Gastroesophageal sphincter (tissue), 4 donors: ENCODE measurements around the gene ZNF417. TPM values are rescaled to one million over a fixed set of nuclear protein-coding genes. Genes with fewer than 3 reads are reported as not detected.
A peak's percentile ranks its signal among the peaks of the same experiment; 100 is the strongest.
"Not testable (repeated sequence)": the region's sequence is repeated elsewhere in the genome, so short reads cannot be mapped to it uniquely, and the experiment has no call there.

Source experiments
- ATAC-seq: fragments of 150-250 bp; one replicate; pipeline ENCODE4 v1.9.1; 2016; ENCODE audit warnings: mild to moderate bottlenecking, moderate library complexity
- H3K27ac ChIP-seq, 4 donors: fragments of 200-600 bp; sonication (generic) in 3 of 4; 1 replicate in 3 of 4; 2 replicates in 1 of 4; pipeline ENCODE4 v1.5.1; 2016 to 2019
- H3K27me3 ChIP-seq: fragments of 200-600 bp; sonication (generic); one replicate; pipeline ENCODE4 v1.5.1; 2019
- H3K36me3 ChIP-seq, 2 donors: fragments of 200-600 bp; sonication (generic); one replicate each; pipeline ENCODE4 v1.5.1; 2019; ENCODE audit warnings: control low read depth in 1 of 2
- H3K4me1 ChIP-seq, 3 donors: fragments of 200-600 bp; sonication (generic); 1 replicate in 2 of 3; 2 replicates in 1 of 3; pipeline ENCODE4 v1.5.1; 2016 to 2019; ENCODE audit warnings: control low read depth in 2 of 3
- H3K4me3 ChIP-seq, 2 donors: fragments of 200-600 bp; sonication (generic); one replicate each; pipeline ENCODE4 v1.5.1; 2019; ENCODE audit warnings: mild to moderate bottlenecking in 1 of 2, moderate library complexity in 1 of 2
- H3K9me3 ChIP-seq, 3 donors: fragments of 200-600 bp; sonication (generic); one replicate each; pipeline ENCODE4 v1.5.1; 2017 to 2019; ENCODE audit warnings: control low read depth in 2 of 3
- EP300 ChIP-seq: sonication (generic); formaldehyde crosslinking; IDR thresholded peaks from one replicate; pipeline ENCODE4 v1.6.1; 2017; ENCODE audit warnings: antibody characterized with exemption, mild to moderate bottlenecking
- POLR2A ChIP-seq, 2 donors: fragments of 450-650 bp; IDR thresholded peaks; one replicate each; pipeline ENCODE4 v1.6.1; 2017; ENCODE audit warnings: antibody characterized with exemption in 2 of 2, mild to moderate bottlenecking in 2 of 2, moderate library complexity in 1 of 2
- POLR2AphosphoS5 ChIP-seq: sonication (generic); formaldehyde crosslinking; IDR thresholded peaks from one replicate; pipeline ENCODE4 v1.6.1; 2017; ENCODE audit warnings: antibody characterized with exemption
- WGBS, 2 donors: methylation state at CpG; one replicate each; pipeline ENCODE4 v1.1.5; 2018; ENCODE audit warnings: low coverage in 1 of 2; 5-methylcytosine and 5-hydroxymethylcytosine counted together
- total RNA-seq, 4 donors: library from RNA; depleted of rRNA; stranded (reverse); fragments of >200 nt; gene quantifications; one replicate each; pipeline ENCODE4 v1.1.0, GENCODE V29; 2016
- TF ChIP-seq, protein P1 (sequence below), 4 experiments: fragments of 200-600 bp in 2 of 4; fragments of 450-650 bp in 2 of 4; sonication (generic) in 1 of 4; IDR thresholded peaks; one replicate each; pipeline ENCODE4 v1.5.1; 2017 to 2019; ENCODE audit warnings: antibody characterized with exemption in 4 of 4, mild to moderate bottlenecking in 2 of 4, moderate library complexity in 2 of 4

ZNF417 gene
- 10 to 100 TPM; 13.9 to 29.3 (median 16.0) TPM for total RNA-seq

- not testable (repeated sequence) for H3K27me3 ChIP-seq
- Histone ChIP-seq H3K27ac (peak within 1 kb of the TSS; percentile 39 to 88 (median 82)), H3K4me3 (peak within 1 kb of the TSS; percentile 57 to 85), H3K9me3 (peaks cover 0 to 24% (median 0%) of the 10 kb centered on the region in 3 donors), H3K4me1 (peaks cover 0 to 17% (median 9%) of the 10 kb centered on the region in 3 donors), H3K36me3 (peaks cover 0 to 58% of the 10 kb centered on the region in 2 donors)
- ATAC-seq: peak; percentile 99
- TF ChIP-seq POLR2AphosphoS5 (peak; percentile 69), POLR2A (IDR thresholded peaks at IDR 0.05) (peak in 1 of 2 donors; percentile 45)
- TF ChIP-seq, protein P1, sequence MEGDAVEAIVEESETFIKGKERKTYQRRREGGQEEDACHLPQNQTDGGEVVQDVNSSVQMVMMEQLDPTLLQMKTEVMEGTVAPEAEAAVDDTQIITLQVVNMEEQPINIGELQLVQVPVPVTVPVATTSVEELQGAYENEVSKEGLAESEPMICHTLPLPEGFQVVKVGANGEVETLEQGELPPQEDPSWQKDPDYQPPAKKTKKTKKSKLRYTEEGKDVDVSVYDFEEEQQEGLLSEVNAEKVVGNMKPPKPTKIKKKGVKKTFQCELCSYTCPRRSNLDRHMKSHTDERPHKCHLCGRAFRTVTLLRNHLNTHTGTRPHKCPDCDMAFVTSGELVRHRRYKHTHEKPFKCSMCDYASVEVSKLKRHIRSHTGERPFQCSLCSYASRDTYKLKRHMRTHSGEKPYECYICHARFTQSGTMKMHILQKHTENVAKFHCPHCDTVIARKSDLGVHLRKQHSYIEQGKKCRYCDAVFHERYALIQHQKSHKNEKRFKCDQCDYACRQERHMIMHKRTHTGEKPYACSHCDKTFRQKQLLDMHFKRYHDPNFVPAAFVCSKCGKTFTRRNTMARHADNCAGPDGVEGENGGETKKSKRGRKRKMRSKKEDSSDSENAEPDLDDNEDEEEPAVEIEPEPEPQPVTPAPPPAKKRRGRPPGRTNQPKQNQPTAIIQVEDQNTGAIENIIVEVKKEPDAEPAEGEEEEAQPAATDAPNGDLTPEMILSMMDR (IDR thresholded peaks at IDR 0.05): peak in 3 of 4 experiments; percentile 19 to 47 (median 23)
- WGBS, 2 donors: 0 to 1% methylated on average over 10 to 13 of the region's 51 CpGs
Measured at GRCh38 chr19:57916168-57916995, at the start of gene ZNF417. ZNF417 (minus strand) TSS chr19:57916592; CDS start chr19:57916411, 181 bp downstream.

- H3K27ac ChIP-seq: no peak overlapping the region
- TF ChIP-seq POLR2A (IDR thresholded peaks at IDR 0.05) (no peak), EP300 (no peak), POLR2AphosphoS5 (no peak)
- TF ChIP-seq, protein P1 (IDR thresholded peaks at IDR 0.05): no peak
- H3K9me3 ChIP-seq: peaks cover 0 to 100% (median 7%) of the 10 kb centered on the region in 3 donors
- no peak overlapping the region for H3K4me3 ChIP-seq
- 93 to 96% methylated on average over 7 to 8 of the region's 8 CpGs for WGBS, 2 donors
- H3K36me3 ChIP-seq: peaks cover 0 to 74% of the 10 kb centered on the region in 2 donors
- H3K27me3 ChIP-seq: no peaks in the 10 kb centered on the region
- no peaks in the 10 kb centered on the region for H3K4me1 ChIP-seq
- no peak for ATAC-seq
Measured at GRCh38 chr19:57964761-57965160, 48.4 kb upstream of the ZNF417 start.

DNA sequence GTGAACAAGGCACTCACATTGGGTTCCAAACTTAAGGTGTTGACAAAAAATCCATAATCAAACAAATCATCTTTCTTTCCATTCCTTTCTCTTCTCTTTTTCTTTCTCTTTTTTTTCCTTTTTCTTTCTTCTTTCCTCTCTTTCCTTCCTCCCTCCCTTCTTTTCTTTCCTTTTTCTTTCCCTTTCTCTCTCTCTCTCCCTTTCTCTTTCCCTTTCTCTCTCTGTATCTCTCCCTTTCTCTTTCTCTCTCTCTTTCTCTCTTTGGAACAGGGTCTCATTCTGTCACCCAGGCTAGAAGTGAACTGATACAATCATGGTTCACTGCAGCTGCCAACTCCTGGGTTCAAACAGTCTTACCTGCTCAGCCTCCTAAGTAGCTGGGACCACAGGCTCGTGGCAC, 45.4 kb upstream of the ZNF417 start:
- Histone ChIP-seq H3K27me3 (no peaks in the 10 kb centered on the region), H3K9me3 (peaks cover 0 to 100% (median 5%) of the 10 kb centered on the region in 3 donors), H3K4me1 (no peaks in the 10 kb centered on the region), H3K36me3 (peaks cover 0 to 63% of the 10 kb centered on the region in 2 donors), H3K4me3 (no peak overlapping the region), H3K27ac (no peak overlapping the region)
- 45 to 78% methylated on average over 1 of the region's 1 CpG for WGBS, 2 donors
- TF ChIP-seq, protein P1 (IDR thresholded peaks at IDR 0.05): no peak
- TF ChIP-seq POLR2AphosphoS5 (no peak), EP300 (no peak), POLR2A (IDR thresholded peaks at IDR 0.05) (no peak)
- no peak for ATAC-seq

GRCh38 chr19:57954996-57955395, 38.6 kb upstream of the ZNF417 start:
- no peaks in the 10 kb centered on the region for H3K4me1 ChIP-seq
- no peak overlapping the region for H3K27ac ChIP-seq
- no peak overlapping the region for H3K4me3 ChIP-seq
- WGBS, 2 donors: 90% methylated on average over 2 to 3 of the region's 4 CpGs
- no peak for TF ChIP-seq EP300
- TF ChIP-seq, protein P1 (IDR thresholded peaks at IDR 0.05): no peak
- no peak for TF ChIP-seq POLR2A (IDR thresholded peaks at IDR 0.05)
- ATAC-seq: no peak
- no peaks in the 10 kb centered on the region for H3K27me3 ChIP-seq
- H3K36me3 ChIP-seq: peaks cover 0 to 14% of the 10 kb centered on the region in 2 donors
- peaks cover 0 to 90% (median 0%) of the 10 kb centered on the region in 3 donors for H3K9me3 ChIP-seq
